Pancreas (tissue), 10 donors: ENCODE data around the gene THSD4. TPM values are rescaled to one million over a fixed set of nuclear protein-coding genes. Genes with fewer than 3 reads are reported as not detected.

ENCODE experiments used
- ATAC-seq, 4 donors: fragments of 200-7000 bp; cut with Tn5 transposase; one replicate each; pipeline versions ENCODE4 v1.8.0 to v1.9.1; 2020; ENCODE audit warnings: mild to moderate bottlenecking in 4 of 4, moderate library complexity in 4 of 4
- DNase-seq, 6 donors: peaks; one replicate each; pipeline ENCODE4 v3.0.0-alpha.2; 2020
- FAIRE-seq: peaks from 2 replicates; lab custom pipeline; 2012; peaks lifted over from hg19 to GRCh38; lab: Jason Lieb, UNC
- H3K27ac ChIP-seq, 4 donors: fragments of 200-600 bp; sonication (generic); 1 replicate in 3 of 4; 2 replicates in 1 of 4; pipeline versions ENCODE4 v1.5.0 to v1.8.0; 2020
- H3K27me3 ChIP-seq, 4 donors: fragments of 200-600 bp; one replicate each; pipeline ENCODE4 v1.8.0; 2021
- H3K36me3 ChIP-seq, 3 donors: fragments of 200-600 bp; sonication (generic) in 1 of 3; one replicate each; pipeline versions ENCODE4 v1.5.0 to v1.8.0; 2020 to 2021
- H3K4me1 ChIP-seq, 3 donors: fragments of 200-600 bp; one replicate each; pipeline ENCODE4 v1.8.0; 2021
- H3K4me3 ChIP-seq, 4 donors: fragments of 200-600 bp; sonication (generic) in 2 of 4; one replicate each; pipeline versions ENCODE4 v1.5.0 to v1.8.0; 2020 to 2021
- H3K9me3 ChIP-seq, 4 donors: fragments of 200-600 bp; one replicate each; pipeline ENCODE4 v1.8.0; 2021
- CTCF ChIP-seq, 4 donors: fragments of 200-600 bp; sonication (generic) in 3 of 4; IDR thresholded peaks; one replicate each; pipeline versions ENCODE4 v1.5.0 to v1.8.0; 2021; ENCODE audit warnings: antibody characterized with exemption in 4 of 4
- WGBS, 2 donors: extraction: QIAGEN DNeasy Blood & Tissue Kit; methylation state at CpG; one replicate each; pipeline ENCODE4 v1.1.7; 2013; 5-methylcytosine and 5-hydroxymethylcytosine counted together
- intact Hi-C, 3 donors: fragments of 100-400 bp; cut with DNase I; formaldehyde crosslinking; loops; one replicate each; pipeline versions ENCODE4 v1.11.1 to v1.14.2; 2022
- polyA plus RNA-seq, 2 donors: library from polyadenylated mRNA; stranded (reverse); fragments of 200-250 nt; gene quantifications; one replicate each; pipeline ENCODE4 v1.2.3, GENCODE V29; 2013
- total RNA-seq, 6 donors: library from RNA; stranded (reverse); fragmentation: NEBNext Ultra II Directional in 4 of 6; extraction: Animal tissue kit (Norgen Biotek cat#: 25700) in 4 of 6; gene quantifications; one replicate each; pipeline versions ENCODE4 v1.2.1 to v1.2.4, GENCODE V29; 2021 to 2023
- donor health status: healthy with polysubstance abuse.
- donor health status: DM: no; HTN: no; CAD: no; lungs with moderate emphysema.
- donor health status: DM: no; HTN: no; CAD: no.
- donor health status: control.
- donor health status: control.
- donor health status: Bipolar disorder and iron deficiency.
- donor health status: DM: yes; HTN: yes; CAD: no.
- donor health status: DM: no; HTN: no; CAD: no.
- donor health status: DM: no; HTN: no; CAD: no.
- donor health status: DM: yes; HTN: yes; CAD: no.

The THSD4 gene
- total and polyA plus RNA-seq, 8 donors, result 6.0 to 17.8 (median 13.3) TPM

- H3K27me3 ChIP-seq, result no peaks in the 10 kb centered on the region
- no peak for TF ChIP-seq CTCF (IDR thresholded peaks at IDR 0.05)
- WGBS, 2 donors, result 52 to 59% methylated on average over 3 of the region's 3 CpGs
- no peak overlapping the region for H3K27ac ChIP-seq
- H3K4me1 ChIP-seq, result no peaks in the 10 kb centered on the region
- H3K4me3 ChIP-seq, result no peak overlapping the region
- H3K36me3 ChIP-seq, result no peaks in the 10 kb centered on the region
- FAIRE-seq (no peak), DNase-seq (no peak), ATAC-seq (no peak)
- intact Hi-C loops, result no loop called here
- no peaks in the 10 kb centered on the region for H3K9me3 ChIP-seq
Measured at GRCh38 chr15:71632576-71633195, 517.4 kb downstream of the THSD4 start.

DNA sequence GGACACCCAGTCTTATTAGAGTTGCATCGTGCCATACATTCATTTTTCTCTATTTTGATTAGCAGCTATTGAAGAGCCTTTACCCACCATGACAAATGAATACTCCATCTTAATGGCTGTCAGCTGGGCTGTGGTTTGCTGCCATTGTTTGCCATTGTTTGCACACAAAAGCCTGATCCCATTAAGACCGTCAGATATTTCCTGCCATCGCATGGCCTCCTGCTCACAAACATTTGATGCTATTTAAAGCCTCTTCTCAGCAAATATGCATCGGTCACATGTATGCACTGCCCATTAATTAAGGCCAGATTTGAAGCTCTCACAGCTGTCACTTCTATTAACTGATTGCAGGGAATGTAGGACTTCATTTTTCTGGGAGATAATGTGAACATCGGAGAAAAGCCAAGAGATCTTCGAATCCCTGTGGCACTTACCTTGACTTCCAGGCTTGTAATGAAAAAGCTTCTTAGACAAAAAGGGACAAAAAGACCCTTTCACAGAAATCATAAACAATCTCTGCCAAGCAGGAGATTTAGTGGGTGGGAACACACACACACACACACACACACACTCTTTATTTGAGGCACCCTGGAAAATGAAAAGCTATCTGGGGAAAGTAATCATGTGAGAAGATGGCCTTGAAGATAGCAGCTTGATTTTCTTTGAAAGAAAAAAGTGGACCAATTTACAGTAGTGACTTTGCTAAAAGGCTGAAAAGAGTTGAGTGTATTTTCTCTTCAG, 519.7 kb downstream of the THSD4 start:
- FAIRE-seq (no peak), DNase-seq (no peak), ATAC-seq (peak in 1 of 4 donors; percentile 34)
- no peaks in the 10 kb centered on the region for H3K27me3 ChIP-seq
- intact Hi-C loops, result no loop called here
- H3K9me3 ChIP-seq, result no peaks in the 10 kb centered on the region
- H3K4me1 ChIP-seq, result no peaks in the 10 kb centered on the region
- no peak for TF ChIP-seq CTCF (IDR thresholded peaks at IDR 0.05)
- WGBS, 2 donors, result 27 to 31% methylated on average over 6 of the region's 6 CpGs
- H3K36me3 ChIP-seq, result no peaks in the 10 kb centered on the region
- H3K4me3 ChIP-seq, result no peak overlapping the region
- H3K27ac ChIP-seq, result no peak overlapping the region

DNA sequence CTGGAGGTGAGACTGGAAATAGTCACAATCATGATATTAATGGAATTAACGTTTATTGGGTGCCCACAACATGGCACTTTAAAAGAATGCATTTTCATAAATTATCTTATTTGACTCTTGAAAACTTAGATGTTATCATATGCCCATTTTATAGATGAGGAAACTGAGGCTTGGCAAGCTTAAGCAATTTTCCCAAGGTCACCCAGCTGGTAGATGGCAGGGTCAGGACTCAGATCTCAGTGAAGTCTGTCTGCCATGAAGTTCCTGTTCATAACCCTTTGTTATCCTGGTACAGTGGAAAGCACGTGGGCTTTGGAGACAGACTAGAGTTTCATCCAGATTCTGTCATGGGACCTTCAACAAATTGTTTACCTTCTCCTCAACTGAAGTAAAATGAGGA, 520.5 kb downstream of the THSD4 start:
- Histone ChIP-seq H3K27ac (no peak overlapping the region), H3K36me3 (no peaks in the 10 kb centered on the region), H3K4me3 (no peak overlapping the region), H3K27me3 (no peaks in the 10 kb centered on the region), H3K9me3 (no peaks in the 10 kb centered on the region), H3K4me1 (no peaks in the 10 kb centered on the region)
- no peak for TF ChIP-seq CTCF (IDR thresholded peaks at IDR 0.05)
- ATAC-seq (no peak), DNase-seq (no peak), FAIRE-seq (no peak)
- WGBS, 2 donors, result 63 to 85% methylated on average over 2 of the region's 2 CpGs
- intact Hi-C loops, result no loop called here

GRCh38 chr15:71638876-71639275, 523.6 kb downstream of the THSD4 start:
- no peaks in the 10 kb centered on the region for H3K36me3 ChIP-seq
- no peak for ATAC-seq
- H3K4me3 ChIP-seq, result no peak overlapping the region
- no peak overlapping the region for H3K27ac ChIP-seq
- H3K27me3 ChIP-seq, result no peaks in the 10 kb centered on the region
- no peaks in the 10 kb centered on the region for H3K9me3 ChIP-seq
- no peak for TF ChIP-seq CTCF (IDR thresholded peaks at IDR 0.05)
- intact Hi-C loops, result no loop called here
- no peak for FAIRE-seq
- DNase-seq, result no peak
- no peaks in the 10 kb centered on the region for H3K4me1 ChIP-seq
- 88 to 89% methylated on average over 1 of the region's 1 CpG for WGBS, 2 donors

GRCh38 chr15:71639471-71639870, 524.2 kb downstream of the THSD4 start:
- H3K36me3 ChIP-seq, result no peaks in the 10 kb centered on the region
- FAIRE-seq, result no peak
- H3K9me3 ChIP-seq, result no peaks in the 10 kb centered on the region
- DNase-seq, result no peak
- 53 to 67% methylated on average over 1 of the region's 1 CpG for WGBS, 2 donors
- intact Hi-C loops, result no loop called here
- H3K27ac ChIP-seq, result no peak overlapping the region
- H3K27me3 ChIP-seq, result no peaks in the 10 kb centered on the region
- no peak overlapping the region for H3K4me3 ChIP-seq
- ATAC-seq, result no peak
- TF ChIP-seq CTCF (IDR thresholded peaks at IDR 0.05), result no peak
- H3K4me1 ChIP-seq, result no peaks in the 10 kb centered on the region
